NCI-H1048 (cell line): ENCODE results near the gene LRIT2.

Experiments
- DNase-seq: peaks from one replicate; lab custom pipeline; 2025; lab: John Stamatoyannopoulos, UW

The LRIT2 gene

GRCh38 chr10:84241185-84241790 lies 15.9 kb upstream of the LRIT2 start, which contains the start of gene LRIT1:
Gene LRIT1 (minus strand): TSS chr10:84241546. CDS start chr10:84241439, 107 bp downstream.
- DNase-seq: no peak

- no peak for DNase-seq
Measured at GRCh38 chr10:84238909-84239308, 13.6 kb upstream of the LRIT2 start.

- no peak for DNase-seq
Measured at GRCh38 chr10:84237199-84238051, 12.1 kb upstream of the LRIT2 start.

- DNase-seq: no peak
Measured at GRCh38 chr10:84236807-84237198, 11.5 kb upstream of the LRIT2 start.

- DNase-seq: no peak
Measured at GRCh38 chr10:84235096-84235495, 9.8 kb upstream of the LRIT2 start.

GRCh38 chr10:84234479-84234878 lies 9.1 kb upstream of the LRIT2 start:
- DNase-seq: no peak

- no peak for DNase-seq
Measured at GRCh38 chr10:84233940-84234339, 8.6 kb upstream of the LRIT2 start.

- no peak for DNase-seq
Measured at GRCh38 chr10:84232376-84232775, 7.0 kb upstream of the LRIT2 start.

GRCh38 chr10:84230359-84230758 lies 5.0 kb upstream of the LRIT2 start:
- no peak for DNase-seq

- no peak for DNase-seq
Measured at GRCh38 chr10:84227810-84228209, 2.5 kb upstream of the LRIT2 start.

- DNase-seq: no peak
Measured at GRCh38 chr10:84226616-84227015, 1.3 kb upstream of the LRIT2 start.

GRCh38 chr10:84224411-84225028 lies 824 bp downstream of the LRIT2 start:
- no peak for DNase-seq

- no peak for DNase-seq
Measured at GRCh38 chr10:84221916-84222315, 3.4 kb downstream of the LRIT2 start.

GRCh38 chr10:84217746-84218145 lies 7.6 kb downstream of the LRIT2 start:
- DNase-seq: no peak

GRCh38 chr10:84216834-84217233 lies 8.5 kb downstream of the LRIT2 start:
- no peak for DNase-seq

- no peak for DNase-seq
Measured at GRCh38 chr10:84214612-84215235, 10.6 kb downstream of the LRIT2 start.

- no peak for DNase-seq
Measured at GRCh38 chr10:84214046-84214572, 11.2 kb downstream of the LRIT2 start.

- no peak for DNase-seq
Measured at GRCh38 chr10:84213076-84213475, 12.3 kb downstream of the LRIT2 start.

- DNase-seq: no peak
Measured at GRCh38 chr10:84212014-84212413, 13.3 kb downstream of the LRIT2 start.

GRCh38 chr10:84211566-84211965 lies 13.8 kb downstream of the LRIT2 start:
- DNase-seq: no peak

- no peak for DNase-seq
Measured at GRCh38 chr10:84208023-84208422, 17.3 kb downstream of the LRIT2 start.

GRCh38 chr10:84205853-84206525 lies 19.4 kb downstream of the LRIT2 start:
- DNase-seq: no peak
